ENCODE measurements around the gene DNAH14. TPM values are rescaled to one million over a fixed set of nuclear protein-coding genes. Genes with fewer than 3 reads are reported as not detected.

DNAH14 gene
- total and polyA plus RNA-seq, 3 donors from 2014 or later: 30.1 to 82.1 (median 37.3) TPM

DNA sequence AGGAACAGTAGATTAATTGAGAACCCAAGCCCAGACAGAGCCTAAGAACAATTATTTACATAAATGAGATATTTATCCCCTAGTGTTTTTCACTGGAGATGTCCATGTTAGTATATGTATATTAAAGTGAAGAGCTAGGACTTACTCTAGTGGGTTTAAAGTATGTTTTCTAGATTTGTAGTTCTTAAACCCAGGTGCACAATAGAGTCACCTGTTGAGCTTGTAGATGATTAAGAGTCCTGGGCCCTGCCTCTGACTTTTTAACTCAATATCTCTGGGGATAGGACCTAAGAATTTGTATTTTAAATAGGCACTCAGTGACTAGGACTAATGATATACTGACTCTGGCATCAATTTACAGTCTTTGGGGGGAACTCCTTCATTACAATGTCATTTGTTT, 112.8 kb downstream of the DNAH14 start:
- Histone ChIP-seq H3K27ac (no peak overlapping the region), H3K36me3 (ENCODE audit: low read depth, missing control alignments) (no peaks in the 10 kb centered on the region), H3K4me3 (no peak overlapping the region), H3K4me1 (no peaks in the 10 kb centered on the region), H3K9me3 (no peaks in the 10 kb centered on the region), H3K27me3 (no peaks in the 10 kb centered on the region)
- TF ChIP-seq CTCF (IDR thresholded peaks at IDR 0.05) (no peak), POLR2A (IDR thresholded peaks at IDR 0.05) (no peak)
- intact Hi-C loops (cut with DNase I; ENCODE audit: low total_unique reads): no loop called here
- no peak for DNase-seq

- TF ChIP-seq CTCF (IDR thresholded peaks at IDR 0.05) (no peak), POLR2A (IDR thresholded peaks at IDR 0.05) (no peak)
- Histone ChIP-seq H3K9me3 (no peaks in the 10 kb centered on the region), H3K36me3 (ENCODE audit: low read depth, missing control alignments) (no peaks in the 10 kb centered on the region), H3K4me3 (no peak overlapping the region), H3K27ac (no peak overlapping the region), H3K27me3 (no peaks in the 10 kb centered on the region), H3K4me1 (no peaks in the 10 kb centered on the region)
- DNase-seq: no peak
- intact Hi-C loops (cut with DNase I; ENCODE audit: low total_unique reads): no loop called here
These were observed 114.8 kb downstream of the DNAH14 start for GRCh38 chr1:225044258-225044657.

DNA sequence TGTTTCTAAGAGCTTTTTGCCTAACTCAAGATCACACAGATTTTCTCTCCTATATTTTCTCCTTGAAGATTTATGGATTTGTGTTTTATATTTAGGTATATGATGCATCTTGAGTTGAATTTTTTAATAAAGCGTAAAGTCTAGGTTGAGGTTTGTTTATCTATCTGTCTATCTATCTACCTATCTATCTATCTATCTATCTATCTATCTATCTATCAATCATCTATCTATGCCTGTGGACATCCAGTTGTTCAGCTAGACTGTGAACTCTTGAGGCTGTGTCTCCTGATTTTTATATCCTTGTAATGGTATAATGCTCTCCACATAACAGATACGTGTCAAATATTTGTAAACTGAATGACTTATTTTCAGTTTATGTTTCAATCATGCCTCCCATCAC, 120.1 kb downstream of the DNAH14 start:
- Histone ChIP-seq H3K4me3 (no peak overlapping the region), H3K9me3 (no peaks in the 10 kb centered on the region), H3K27ac (no peak overlapping the region), H3K4me1 (no peaks in the 10 kb centered on the region), H3K27me3 (no peaks in the 10 kb centered on the region), H3K36me3 (ENCODE audit: low read depth, missing control alignments) (no peaks in the 10 kb centered on the region)
- WGBS, 2 donors: 93 to 96% methylated on average over 2 of the region's 2 CpGs
- intact Hi-C loops (cut with DNase I; ENCODE audit: low total_unique reads): no loop called here
- TF ChIP-seq POLR2A (IDR thresholded peaks at IDR 0.05) (no peak), CTCF (IDR thresholded peaks at IDR 0.05) (no peak)
- no peak for DNase-seq

DNA sequence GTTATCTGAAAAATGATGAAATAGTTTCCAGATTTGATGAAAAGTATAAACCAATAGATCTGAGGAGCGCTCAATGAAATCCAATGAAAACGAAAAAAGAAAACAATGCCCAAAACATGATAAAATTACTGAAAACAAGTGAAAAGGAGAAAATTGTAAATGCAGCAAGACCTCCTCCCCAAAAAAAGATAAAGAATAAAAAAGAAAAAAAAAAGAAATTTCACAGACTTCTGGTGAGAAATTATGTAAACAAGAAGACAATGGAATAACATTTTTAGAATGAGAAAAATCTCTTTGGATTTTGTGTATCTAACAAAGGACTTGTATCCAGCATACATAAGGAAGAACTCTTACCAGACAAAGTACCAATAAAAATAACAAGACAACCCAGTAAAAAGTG, 134.2 kb downstream of the DNAH14 start:
- WGBS, 2 donors: 90 to 98% methylated on average over 2 of the region's 2 CpGs
- Histone ChIP-seq H3K36me3 (ENCODE audit: low read depth, missing control alignments) (no peaks in the 10 kb centered on the region), H3K4me3 (no peak overlapping the region), H3K27ac (no peak overlapping the region), H3K9me3 (no peaks in the 10 kb centered on the region), H3K4me1 (no peaks in the 10 kb centered on the region), H3K27me3 (no peaks in the 10 kb centered on the region)
- no peak for TF ChIP-seq CTCF (IDR thresholded peaks at IDR 0.05)
- TF ChIP-seq POLR2A (IDR thresholded peaks at IDR 0.05): no peak
- DNase-seq: no peak
- intact Hi-C loops (cut with DNase I; ENCODE audit: low total_unique reads): no loop called here

DNA sequence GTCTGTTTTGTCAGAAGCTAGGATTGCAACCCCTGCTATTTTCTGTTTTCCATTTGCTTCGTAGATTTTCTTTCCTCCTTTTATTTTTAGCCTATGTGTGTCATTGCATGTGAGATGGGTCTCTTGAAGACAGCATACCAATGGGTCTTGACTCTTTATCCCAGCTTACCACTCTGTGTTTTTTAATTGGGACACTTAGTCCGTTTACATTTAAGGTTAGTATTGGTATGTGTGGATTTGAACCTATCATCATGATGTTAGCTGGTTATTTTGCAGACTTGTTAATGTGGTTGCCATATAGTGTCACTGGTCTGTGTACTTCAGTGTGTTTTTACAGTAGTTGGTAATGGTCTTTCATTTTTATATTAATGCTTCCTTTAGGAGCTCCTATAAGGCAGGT, 141.5 kb downstream of the DNAH14 start:
- Histone ChIP-seq H3K36me3 (ENCODE audit: low read depth, missing control alignments) (no peaks in the 10 kb centered on the region), H3K27me3 (no peaks in the 10 kb centered on the region), H3K4me1 (no peaks in the 10 kb centered on the region), H3K27ac (no peak overlapping the region), H3K4me3 (no peak overlapping the region), H3K9me3 (no peaks in the 10 kb centered on the region)
- TF ChIP-seq POLR2A (IDR thresholded peaks at IDR 0.05) (no peak), CTCF (IDR thresholded peaks at IDR 0.05) (no peak)
- intact Hi-C loops (cut with DNase I; ENCODE audit: low total_unique reads): no loop called here
- no peak for DNase-seq
- WGBS, 2 donors: 42 to 48% methylated on average over 2 of the region's 2 CpGs
